Endothelial cell of umbilical vein (primary cell): Measurements from ENCODE around the gene ZNF282.

Experiments used
- POLR2A ChIP-seq: IDR thresholded peaks from 2 replicates; pipeline ENCODE4 v1.6.1; 2012; ENCODE audit warnings: low read depth, mild to moderate bottlenecking, control low read depth, low read length
- POLR2AphosphoS5 ChIP-seq: IDR thresholded peaks from 2 replicates; pipeline ENCODE4 v1.6.1; 2012; ENCODE audit warnings: low read depth, mild to moderate bottlenecking, control low read depth, low read length, moderate library complexity; ENCODE audit not compliant: insufficient read depth
- TF ChIP-seq, protein P1 (sequence below), 2 donors: IDR thresholded peaks; 1 replicate in 1 of 2; 2 replicates in 1 of 2; pipeline ENCODE4 v1.5.1; 2011; ENCODE audit warnings: low read length in 2 of 2, mild to moderate bottlenecking in 2 of 2, moderate library complexity in 2 of 2, control low read depth in 1 of 2, inconsistent platforms in 1 of 2, low read depth in 1 of 2; ENCODE audit not compliant: insufficient read depth in 1 of 2; ENCODE audit errors: extremely low read depth in 1 of 2

DNA sequence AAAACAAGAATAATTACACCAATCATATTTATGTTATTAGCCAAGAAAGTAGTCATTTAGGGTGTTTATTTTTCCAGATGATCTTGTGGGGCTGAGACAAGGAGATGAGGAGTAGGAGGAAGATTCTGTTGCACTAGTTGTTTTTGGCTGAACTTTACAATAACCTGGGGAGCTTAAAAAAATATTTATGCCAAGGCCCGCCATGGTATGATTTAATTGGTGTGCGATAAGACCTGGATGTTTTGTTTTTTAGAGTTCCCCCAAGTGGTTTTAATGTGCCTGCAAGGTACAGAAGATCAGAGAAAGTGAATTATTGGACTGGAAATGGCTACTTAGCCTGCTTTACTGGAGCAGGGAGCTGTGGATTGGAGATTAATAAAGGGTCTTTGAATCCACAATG lies 7.1 kb upstream of the ZNF282 start:
- no peak for TF ChIP-seq POLR2A
- TF ChIP-seq, protein P1, sequence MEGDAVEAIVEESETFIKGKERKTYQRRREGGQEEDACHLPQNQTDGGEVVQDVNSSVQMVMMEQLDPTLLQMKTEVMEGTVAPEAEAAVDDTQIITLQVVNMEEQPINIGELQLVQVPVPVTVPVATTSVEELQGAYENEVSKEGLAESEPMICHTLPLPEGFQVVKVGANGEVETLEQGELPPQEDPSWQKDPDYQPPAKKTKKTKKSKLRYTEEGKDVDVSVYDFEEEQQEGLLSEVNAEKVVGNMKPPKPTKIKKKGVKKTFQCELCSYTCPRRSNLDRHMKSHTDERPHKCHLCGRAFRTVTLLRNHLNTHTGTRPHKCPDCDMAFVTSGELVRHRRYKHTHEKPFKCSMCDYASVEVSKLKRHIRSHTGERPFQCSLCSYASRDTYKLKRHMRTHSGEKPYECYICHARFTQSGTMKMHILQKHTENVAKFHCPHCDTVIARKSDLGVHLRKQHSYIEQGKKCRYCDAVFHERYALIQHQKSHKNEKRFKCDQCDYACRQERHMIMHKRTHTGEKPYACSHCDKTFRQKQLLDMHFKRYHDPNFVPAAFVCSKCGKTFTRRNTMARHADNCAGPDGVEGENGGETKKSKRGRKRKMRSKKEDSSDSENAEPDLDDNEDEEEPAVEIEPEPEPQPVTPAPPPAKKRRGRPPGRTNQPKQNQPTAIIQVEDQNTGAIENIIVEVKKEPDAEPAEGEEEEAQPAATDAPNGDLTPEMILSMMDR (IDR thresholded peaks at IDR 0.05; ENCODE audit: extremely low read depth in 1 of 2, insufficient read depth in 1 of 2, low read depth in 1 of 2, low read length in 2 of 2): no peak
- TF ChIP-seq POLR2AphosphoS5: no peak
